GM21786 (cell line): ENCODE measurements around the gene GNAO1.

Experiments
- ATAC-seq: cut with Tn5 transposase; IDR thresholded peaks from one replicate; pipeline ENCODE4 v1.9.1; 2021; ENCODE audit not compliant: unreplicated experiment

GNAO1 gene

DNA sequence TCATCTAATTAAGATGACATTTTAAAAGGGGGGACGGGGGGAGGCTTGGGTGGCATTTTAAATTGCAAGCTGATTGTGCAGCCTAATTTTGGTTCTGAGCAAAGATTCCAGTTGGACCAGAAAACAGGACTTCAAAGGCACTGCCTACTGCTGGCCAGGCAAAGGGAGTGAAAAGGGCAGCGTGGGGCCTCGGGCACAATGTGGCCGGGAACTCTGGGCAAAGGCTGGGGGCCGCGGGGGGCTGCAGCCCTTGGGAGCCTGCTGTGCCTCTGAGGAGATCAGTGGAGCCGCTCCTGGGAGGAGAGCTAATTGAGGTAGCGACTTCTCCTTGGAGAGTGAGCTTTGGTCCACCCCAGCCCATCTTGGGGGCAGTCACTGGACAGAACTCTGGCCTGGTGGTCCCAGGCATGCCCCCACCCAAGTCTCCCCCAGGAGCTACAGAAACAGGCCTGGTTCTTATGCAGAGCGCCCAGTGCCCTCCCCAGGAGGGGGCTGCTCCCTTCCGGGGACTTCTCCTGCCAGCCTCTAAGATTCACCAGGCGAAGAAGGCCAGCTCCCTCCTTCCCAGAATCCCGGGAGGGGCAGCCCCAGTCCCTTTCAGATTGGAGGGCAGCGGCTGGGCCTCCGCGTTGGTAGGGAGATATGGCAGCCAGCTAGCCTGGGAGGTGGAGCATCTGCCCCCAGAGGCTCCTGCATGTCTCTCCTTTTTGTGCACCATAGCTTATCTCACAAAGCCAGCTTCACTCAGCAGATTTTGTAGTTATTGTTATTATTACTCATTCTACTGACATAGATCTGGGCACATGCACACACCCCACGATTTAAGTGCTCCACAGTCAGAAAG is 115.6 kb downstream of the GNAO1 start:
- no peak for ATAC-seq

- no peak for ATAC-seq
Measured at GRCh38 chr16:56307534-56307873, 116.2 kb downstream of the GNAO1 start.

- no peak for ATAC-seq
Measured at GRCh38 chr16:56309008-56309407, 117.7 kb downstream of the GNAO1 start.

DNA sequence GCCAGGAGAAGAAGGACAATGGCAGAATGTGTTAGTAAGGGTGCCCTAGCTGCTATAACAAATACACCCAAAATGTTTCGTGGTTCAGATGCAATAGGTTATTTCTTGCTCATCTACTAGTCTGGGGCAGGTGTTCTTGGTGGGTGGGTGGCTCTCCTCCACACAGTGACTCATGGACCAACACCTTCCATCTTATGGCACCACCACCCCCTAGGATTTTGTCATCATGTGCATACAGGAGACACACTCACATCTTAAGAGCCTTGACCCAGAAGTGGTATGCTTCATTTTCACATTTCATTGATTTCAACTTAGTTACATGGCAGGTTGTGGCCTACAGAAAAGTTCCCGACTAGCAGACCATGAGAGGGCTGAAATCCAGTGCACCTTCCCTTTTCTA is 119.4 kb downstream of the GNAO1 start:
- ATAC-seq: no peak

GRCh38 chr16:56311208-56312027 is 120.1 kb downstream of the GNAO1 start:
- ATAC-seq: no peak

DNA sequence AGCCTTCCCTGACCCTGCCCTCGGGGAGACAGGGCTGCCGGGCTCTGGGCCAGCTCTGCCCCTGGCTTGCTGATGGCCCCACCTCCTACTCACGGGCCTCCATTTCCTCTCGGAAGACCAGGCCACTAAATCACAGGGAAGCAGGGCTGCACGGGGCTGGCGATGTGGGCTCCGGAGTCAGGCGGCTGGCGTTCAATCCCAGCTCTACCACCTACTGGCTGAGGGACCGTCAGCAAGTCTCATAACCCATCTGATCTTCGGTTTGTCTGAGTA is 120.7 kb downstream of the GNAO1 start:
- ATAC-seq: no peak

GRCh38 chr16:56312556-56312955 is 121.3 kb downstream of the GNAO1 start:
- ATAC-seq: no peak

GRCh38 chr16:56314244-56314850 is 123.1 kb downstream of the GNAO1 start:
- no peak for ATAC-seq

GRCh38 chr16:56315955-56316354 is 124.7 kb downstream of the GNAO1 start:
- ATAC-seq: no peak

- no peak for ATAC-seq
Measured at GRCh38 chr16:56316545-56316944, 125.3 kb downstream of the GNAO1 start.

DNA sequence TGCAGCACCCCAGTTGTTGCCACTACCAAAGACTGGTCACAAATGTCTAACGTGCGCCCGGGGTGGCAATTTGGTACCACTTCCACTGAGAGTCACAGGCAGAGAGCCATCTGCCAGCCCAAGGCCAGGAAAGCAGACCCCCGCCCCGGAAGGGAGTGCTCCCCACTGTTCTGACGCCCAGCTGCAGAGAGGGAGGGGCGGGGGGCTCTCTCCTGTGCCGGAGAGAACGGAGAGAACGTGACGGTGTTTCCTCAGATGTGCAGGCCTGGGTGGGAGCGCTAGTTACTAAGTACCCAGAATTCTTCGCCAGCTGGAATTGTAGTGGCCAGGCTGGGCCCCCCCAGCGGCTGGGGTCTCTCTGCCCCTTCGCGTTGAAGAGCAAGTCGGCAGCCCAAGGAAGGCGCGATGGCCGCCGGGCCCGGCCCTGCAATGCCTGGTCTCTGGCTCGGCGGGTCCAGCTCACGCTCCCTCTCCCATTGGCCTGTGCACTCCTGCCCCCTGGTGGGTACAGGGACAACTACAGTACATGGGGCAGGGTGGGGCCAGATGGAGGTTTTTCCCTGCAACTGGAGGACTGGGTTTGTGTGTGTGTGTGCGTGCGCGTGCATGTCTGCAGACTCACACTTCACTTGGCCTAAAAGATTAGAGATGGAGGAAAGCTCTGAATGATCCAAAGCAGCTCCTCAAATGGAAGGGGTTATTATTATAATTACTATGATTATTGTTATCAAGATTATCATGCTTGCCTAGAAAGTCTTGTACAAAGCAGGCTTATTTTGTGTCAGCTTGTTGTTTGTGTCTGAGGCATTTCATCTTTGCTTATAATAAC is 126.9 kb downstream of the GNAO1 start:
- ATAC-seq: peak; percentile 95

DNA sequence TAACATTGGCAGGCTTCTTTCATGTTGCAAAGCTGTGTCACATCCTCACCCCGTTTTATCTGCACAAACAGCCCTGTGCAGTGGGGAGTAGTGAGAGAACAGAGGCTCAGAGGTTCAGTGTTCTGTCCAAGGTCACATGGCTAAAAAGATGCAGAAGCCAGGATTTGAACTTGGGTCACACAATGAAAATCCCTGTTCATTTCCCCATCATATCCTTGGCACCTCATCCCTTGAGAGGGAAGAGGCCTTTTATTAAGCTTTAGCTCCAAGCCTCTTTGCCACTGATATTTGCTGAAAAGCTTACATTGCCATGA is 127.5 kb downstream of the GNAO1 start:
- no peak for ATAC-seq

DNA sequence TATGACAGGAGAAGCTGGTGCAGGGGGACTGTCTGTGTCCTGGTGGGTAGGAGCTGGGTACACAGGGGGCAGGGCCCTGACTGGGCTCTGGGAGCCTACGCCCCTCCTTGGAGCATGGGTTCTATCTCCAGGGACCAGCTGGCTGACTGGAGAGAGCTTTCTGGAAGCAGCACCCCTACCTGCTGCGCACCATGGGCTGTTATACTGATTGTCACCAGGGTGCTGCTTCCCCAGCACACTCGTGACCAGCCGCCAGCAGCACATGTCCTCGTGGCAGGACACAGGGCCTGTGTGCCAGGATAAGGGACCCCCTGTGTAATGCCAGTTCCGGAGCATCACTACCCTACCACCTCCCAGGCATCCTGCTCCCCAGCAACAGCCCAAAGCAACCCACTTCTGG is 128.1 kb downstream of the GNAO1 start:
- no peak for ATAC-seq

- no peak for ATAC-seq
Measured at GRCh38 chr16:56320056-56320455, 128.8 kb downstream of the GNAO1 start.

DNA sequence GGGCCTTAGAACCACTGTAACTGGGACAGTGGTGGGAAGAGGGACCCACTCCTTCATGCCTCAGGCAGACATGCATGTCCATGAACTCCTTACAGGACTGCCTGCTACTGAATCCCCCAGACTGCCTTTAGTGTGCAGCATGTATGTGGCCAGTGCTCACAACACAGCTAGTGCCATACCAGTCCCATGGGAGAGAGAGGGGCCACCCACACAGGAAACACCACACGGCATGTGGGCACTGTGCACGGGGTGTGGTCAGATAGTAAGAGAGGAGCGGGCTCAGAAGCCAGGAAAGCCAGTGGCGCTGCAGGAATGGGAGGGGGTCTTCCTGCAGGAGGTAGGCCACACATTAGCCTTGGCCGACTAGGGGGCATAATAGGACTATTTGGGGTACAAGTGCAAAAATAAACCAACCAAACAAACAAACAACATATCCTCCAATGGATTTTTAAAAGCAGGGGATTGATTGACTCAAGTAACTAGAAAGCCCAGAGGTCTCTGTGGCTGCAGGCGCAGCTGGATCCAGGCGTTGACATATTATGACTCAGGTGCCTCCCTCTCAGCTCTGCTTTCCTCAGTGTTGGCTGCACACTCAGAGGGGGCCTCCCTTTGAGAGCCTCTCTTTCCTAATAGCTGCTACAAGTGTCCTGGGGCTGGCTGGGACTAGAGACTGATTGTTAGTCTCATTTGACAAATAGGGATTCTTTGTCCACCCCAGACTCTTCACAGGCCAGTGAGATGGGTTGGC is 129.7 kb downstream of the GNAO1 start:
- ATAC-seq: no peak

DNA sequence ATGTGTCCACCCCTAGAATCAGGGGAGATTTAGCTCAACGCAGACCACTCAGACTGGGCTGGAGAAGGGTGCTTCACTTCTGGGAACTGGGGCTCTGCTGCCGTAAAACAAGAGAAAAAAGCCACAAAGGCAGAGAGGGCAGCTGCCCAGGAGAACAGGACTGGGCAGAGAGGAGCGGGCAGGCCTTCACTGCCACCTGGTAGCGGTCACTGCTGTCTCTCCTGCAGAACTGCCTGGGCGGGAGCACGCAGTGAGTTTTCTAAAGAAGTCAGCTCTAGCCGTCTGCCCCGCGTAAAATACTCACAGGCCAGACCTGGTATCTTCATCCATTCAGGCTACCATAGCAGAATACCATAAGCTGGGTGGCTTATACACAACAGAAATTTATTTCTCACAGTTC is 130.3 kb downstream of the GNAO1 start:
- ATAC-seq: no peak

DNA sequence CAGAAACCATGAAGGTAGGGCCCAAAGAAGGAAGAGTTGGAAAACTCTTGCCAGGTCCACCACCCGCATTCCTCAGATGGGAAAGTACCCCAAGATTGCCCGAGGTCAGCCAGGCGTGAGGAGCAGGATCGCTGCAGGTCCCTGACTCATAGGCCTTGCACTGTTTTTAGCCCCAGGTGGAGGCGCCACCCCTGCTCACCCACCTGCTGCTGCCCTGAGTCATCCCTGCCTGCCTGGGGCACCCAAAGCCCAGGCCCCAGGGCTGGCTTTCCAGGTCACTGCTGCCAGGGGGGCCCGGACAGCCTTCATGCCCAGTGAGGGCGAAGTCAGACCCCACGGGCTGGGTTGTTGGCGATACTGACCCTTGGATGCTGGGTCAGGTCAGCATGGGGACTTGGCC is 133.1 kb downstream of the GNAO1 start:
- ATAC-seq: no peak

- no peak for ATAC-seq
Measured at GRCh38 chr16:56325956-56326355, 134.7 kb downstream of the GNAO1 start.

- no peak for ATAC-seq
Measured at GRCh38 chr16:56327071-56327928, 136.0 kb downstream of the GNAO1 start.

DNA sequence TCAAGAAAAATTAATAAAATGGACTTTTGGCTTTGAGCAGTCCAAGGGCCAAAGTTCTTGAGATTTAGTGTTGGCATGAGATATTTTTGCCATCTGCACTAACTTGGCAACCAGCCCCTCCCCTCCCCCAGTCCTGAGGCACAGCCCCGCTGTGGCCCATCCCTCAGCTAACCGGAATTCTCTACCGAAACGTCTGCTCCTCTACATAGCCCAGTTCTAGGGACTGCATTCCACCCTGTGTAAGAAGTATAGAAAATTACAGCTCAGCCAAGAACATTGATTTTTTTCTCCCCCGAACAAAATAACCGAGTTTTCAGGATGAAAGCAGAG is 136.6 kb downstream of the GNAO1 start:
- ATAC-seq: no peak
